IgD-negative memory B cell (primary cell): Measurements from ENCODE around the gene TBL2. TPM values are rescaled to one million over a fixed set of nuclear protein-coding genes. Genes with fewer than 3 reads are reported as not detected.
"Not testable (repeated sequence)": the region's sequence is repeated elsewhere in the genome, so short reads cannot be mapped to it uniquely, and the experiment has no call there.

ENCODE experiments used
- H3K27ac Mint-ChIP-seq, 3 donors: one replicate each; pipeline ENCODE4 v1.8.0; 2020 to 2022; ENCODE audit warnings: mild to moderate bottlenecking in 3 of 3, mixed read lengths in 3 of 3, moderate library complexity in 1 of 3
- H3K27me3 Mint-ChIP-seq: one replicate; pipeline ENCODE4 v1.8.0; 2021; ENCODE audit warnings: mixed read lengths
- H3K36me3 Mint-ChIP-seq: one replicate; pipeline ENCODE4 v1.8.0; 2020; ENCODE audit warnings: mild to moderate bottlenecking, mixed read lengths
- H3K4me1 Mint-ChIP-seq, 3 donors: one replicate each; pipeline ENCODE4 v1.8.0; 2020 to 2022; ENCODE audit warnings: mixed read lengths in 3 of 3, mild to moderate bottlenecking in 1 of 3
- H3K4me3 Mint-ChIP-seq, 4 donors: one replicate each; pipeline ENCODE4 v1.8.0; 2020 to 2022; ENCODE audit warnings: mild to moderate bottlenecking in 4 of 4, mixed read lengths in 4 of 4, moderate library complexity in 3 of 4
- H3K9me3 Mint-ChIP-seq, 3 donors: one replicate each; pipeline ENCODE4 v1.8.0; 2020 to 2021; ENCODE audit warnings: mixed read lengths in 3 of 3, mild to moderate bottlenecking in 1 of 3
- polyA plus RNA-seq: library from polyadenylated mRNA; unstranded; fragments of 300-500 nt; fragmentation: Illumina TruSeq; gene quantifications from one replicate; pipeline ENCODE4 v1.2.3, GENCODE V29; 2021

Gene TBL2
- polyA plus RNA-seq, 1 donor from 2014 or later: 21.3 TPM

GRCh38 chr7:73538510-73538909 lies 39.9 kb downstream of the TBL2 start:
- H3K36me3 Mint-ChIP-seq, H3K27me3 Mint-ChIP-seq, H3K27ac Mint-ChIP-seq, H3K4me1 Mint-ChIP-seq, H3K4me3 Mint-ChIP-seq, H3K9me3 Mint-ChIP-seq: not testable (repeated sequence)

- no peaks in the 10 kb centered on the region for H3K9me3 Mint-ChIP-seq
- peaks cover 0 to 3% (median 0%) of the 10 kb centered on the region in 3 donors for H3K4me1 Mint-ChIP-seq
- H3K27ac Mint-ChIP-seq: no peak overlapping the region
- H3K36me3 Mint-ChIP-seq: peaks cover 4% of the 10 kb centered on the region
- no peaks in the 10 kb centered on the region for H3K27me3 Mint-ChIP-seq
- H3K4me3 Mint-ChIP-seq: no peak overlapping the region
These were observed 41.3 kb downstream of the TBL2 start for GRCh38 chr7:73537051-73537450.

GRCh38 chr7:73536479-73536878 lies 41.9 kb downstream of the TBL2 start:
- H3K4me3 Mint-ChIP-seq: no peak overlapping the region
- peaks cover 0 to 2% (median 0%) of the 10 kb centered on the region in 3 donors for H3K4me1 Mint-ChIP-seq
- no peaks in the 10 kb centered on the region for H3K27me3 Mint-ChIP-seq
- peaks cover 2% of the 10 kb centered on the region for H3K36me3 Mint-ChIP-seq
- peak overlapping the region in 2 of 3 donors; percentile 23 to 74 for H3K27ac Mint-ChIP-seq
- H3K9me3 Mint-ChIP-seq: no peaks in the 10 kb centered on the region

GRCh38 chr7:73535918-73536317 lies 42.5 kb downstream of the TBL2 start:
- not testable (repeated sequence) for H3K4me1 Mint-ChIP-seq, H3K27me3 Mint-ChIP-seq, H3K36me3 Mint-ChIP-seq, H3K9me3 Mint-ChIP-seq, H3K4me3 Mint-ChIP-seq
- H3K27ac Mint-ChIP-seq: peak overlapping the region in 1 of 3 donors; percentile 74

- Mint-ChIP-seq H3K27me3 (no peaks in the 10 kb centered on the region), H3K27ac (no peak overlapping the region), H3K36me3 (peaks cover 2% of the 10 kb centered on the region), H3K9me3 (no peaks in the 10 kb centered on the region), H3K4me1 (peaks cover 0 to 2% (median 0%) of the 10 kb centered on the region in 3 donors), H3K4me3 (no peak overlapping the region)
These were observed 44.6 kb downstream of the TBL2 start for GRCh38 chr7:73533742-73534141.

- Mint-ChIP-seq H3K27ac (no peak overlapping the region), H3K4me3 (no peak overlapping the region), H3K9me3 (no peaks in the 10 kb centered on the region)
These were observed 46.2 kb downstream of the TBL2 start for GRCh38 chr7:73532224-73532623.

GRCh38 chr7:73530800-73531199 lies 47.6 kb downstream of the TBL2 start:
- peak overlapping the region in 1 of 3 donors; percentile 26 for H3K27ac Mint-ChIP-seq
- H3K4me3 Mint-ChIP-seq: no peak overlapping the region
- H3K36me3 Mint-ChIP-seq: no peaks in the 10 kb centered on the region
- no peaks in the 10 kb centered on the region for H3K27me3 Mint-ChIP-seq
- peaks cover 6 to 15% (median 12%) of the 10 kb centered on the region in 3 donors for H3K4me1 Mint-ChIP-seq
- no peaks in the 10 kb centered on the region for H3K9me3 Mint-ChIP-seq

More at GRCh38 chr7:73532224-73532623, 46.2 kb downstream of the TBL2 start:
- Mint-ChIP-seq H3K4me1 (peaks cover 3 to 8% (median 6%) of the 10 kb centered on the region in 3 donors), H3K36me3 (peaks cover 2% of the 10 kb centered on the region), H3K27me3 (no peaks in the 10 kb centered on the region)

GRCh38 chr7:73526896-73527821 lies 51.2 kb downstream of the TBL2 start:
- Mint-ChIP-seq H3K9me3 (no peaks in the 10 kb centered on the region), H3K4me3 (peak overlapping the region in 3 of 4 donors; percentile 69 to 81 (median 77)), H3K27me3 (no peaks in the 10 kb centered on the region), H3K27ac (peak overlapping the region; percentile 61 to 82 (median 76)), H3K4me1 (peaks cover 22 to 31% (median 26%) of the 10 kb centered on the region in 3 donors), H3K36me3 (no peaks in the 10 kb centered on the region)

GRCh38 chr7:73526158-73526494 lies 52.3 kb downstream of the TBL2 start:
- not testable (repeated sequence) for H3K27me3 Mint-ChIP-seq, H3K27ac Mint-ChIP-seq, H3K36me3 Mint-ChIP-seq, H3K4me3 Mint-ChIP-seq, H3K9me3 Mint-ChIP-seq
- H3K4me1 Mint-ChIP-seq: peaks cover 24 to 34% (median 27%) of the 10 kb centered on the region in 3 donors

- Mint-ChIP-seq H3K9me3 (no peaks in the 10 kb centered on the region), H3K27ac (peak within 1 kb of the TSS; percentile 96 to 99 (median 96)), H3K36me3 (no peaks in the 10 kb centered on the region), H3K4me3 (peak within 1 kb of the TSS; percentile 94 to 100 (median 98)), H3K27me3 (no peaks in the 10 kb centered on the region), H3K4me1 (peaks cover 49 to 55% (median 53%) of the 10 kb centered on the region in 3 donors)
These were observed 56.1 kb downstream of the TBL2 start, which contains the start of gene BAZ1B for GRCh38 chr7:73522105-73522872. TSS of gene BAZ1B (minus strand) at chr7:73522293. CDS start at chr7:73521933, 360 bp downstream.

- Mint-ChIP-seq H3K4me3 (peak overlapping the region; percentile 66 to 99 (median 94)), H3K27me3 (no peaks in the 10 kb centered on the region), H3K27ac (peak overlapping the region in 2 of 3 donors; percentile 94 to 96), H3K9me3 (no peaks in the 10 kb centered on the region), H3K4me1 (peaks cover 45 to 49% (median 49%) of the 10 kb centered on the region in 3 donors), H3K36me3 (no peaks in the 10 kb centered on the region)
These were observed 56.7 kb downstream of the TBL2 start for GRCh38 chr7:73521636-73522104.

GRCh38 chr7:73520673-73521635 lies 57.4 kb downstream of the TBL2 start:
- H3K27ac Mint-ChIP-seq: peak overlapping the region; percentile 88 to 96 (median 93)
- no peaks in the 10 kb centered on the region for H3K27me3 Mint-ChIP-seq
- peaks cover 45 to 49% (median 48%) of the 10 kb centered on the region in 3 donors for H3K4me1 Mint-ChIP-seq
- no peaks in the 10 kb centered on the region for H3K36me3 Mint-ChIP-seq
- peak overlapping the region; percentile 90 to 97 (median 95) for H3K4me3 Mint-ChIP-seq
- H3K9me3 Mint-ChIP-seq: no peaks in the 10 kb centered on the region

- Mint-ChIP-seq H3K4me1 (peaks cover 40 to 44% (median 43%) of the 10 kb centered on the region in 3 donors), H3K4me3 (peak overlapping the region; percentile 90 to 97 (median 95)), H3K27ac (peak overlapping the region; percentile 88 to 96 (median 93)), H3K27me3 (no peaks in the 10 kb centered on the region), H3K36me3 (peaks cover 1% of the 10 kb centered on the region), H3K9me3 (no peaks in the 10 kb centered on the region)
These were observed 58.3 kb downstream of the TBL2 start for GRCh38 chr7:73519867-73520672.
